Measurements from ENCODE around the gene LEPROT.
"Not testable (repeated sequence)": the region's sequence is repeated elsewhere in the genome, so short reads cannot be mapped to it uniquely, and the experiment has no call there.

LEPROT gene

GRCh38 chr1:65449214-65449823, 28.9 kb downstream of the LEPROT start:
- no peak overlapping the region for H3K27ac ChIP-seq (ENCODE audit: low read depth, low read length)
- 0 out of 2 replicates have a peak, but pooled peaks cover 8% of the 10 kb centered on the region for H3K27me3 ChIP-seq (ENCODE audit: control insufficient read depth, low read length)
- no peaks in the 10 kb centered on the region for H4K20me1 ChIP-seq (ENCODE audit: control insufficient read depth, insufficient read depth, low read depth, low read length)
- no peaks in the 10 kb centered on the region for H3K9me3 ChIP-seq (ENCODE audit: control insufficient read depth, insufficient read depth, low read length)
- no peak overlapping the region for H3K4me3 ChIP-seq (ENCODE audit: low read length)
- no peak overlapping the region for H3K4me2 ChIP-seq (ENCODE audit: low read length)
- H3K9me2 ChIP-seq (replicated peaks; ENCODE audit: control insufficient read depth, low read length), result no peaks in the 10 kb centered on the region
- TF ChIP-seq, protein P1, sequence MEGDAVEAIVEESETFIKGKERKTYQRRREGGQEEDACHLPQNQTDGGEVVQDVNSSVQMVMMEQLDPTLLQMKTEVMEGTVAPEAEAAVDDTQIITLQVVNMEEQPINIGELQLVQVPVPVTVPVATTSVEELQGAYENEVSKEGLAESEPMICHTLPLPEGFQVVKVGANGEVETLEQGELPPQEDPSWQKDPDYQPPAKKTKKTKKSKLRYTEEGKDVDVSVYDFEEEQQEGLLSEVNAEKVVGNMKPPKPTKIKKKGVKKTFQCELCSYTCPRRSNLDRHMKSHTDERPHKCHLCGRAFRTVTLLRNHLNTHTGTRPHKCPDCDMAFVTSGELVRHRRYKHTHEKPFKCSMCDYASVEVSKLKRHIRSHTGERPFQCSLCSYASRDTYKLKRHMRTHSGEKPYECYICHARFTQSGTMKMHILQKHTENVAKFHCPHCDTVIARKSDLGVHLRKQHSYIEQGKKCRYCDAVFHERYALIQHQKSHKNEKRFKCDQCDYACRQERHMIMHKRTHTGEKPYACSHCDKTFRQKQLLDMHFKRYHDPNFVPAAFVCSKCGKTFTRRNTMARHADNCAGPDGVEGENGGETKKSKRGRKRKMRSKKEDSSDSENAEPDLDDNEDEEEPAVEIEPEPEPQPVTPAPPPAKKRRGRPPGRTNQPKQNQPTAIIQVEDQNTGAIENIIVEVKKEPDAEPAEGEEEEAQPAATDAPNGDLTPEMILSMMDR (IDR thresholded peaks at IDR 0.05; ENCODE audit: low read depth, low read length, poor library complexity, severe bottlenecking), result no peak
- no peak for TF ChIP-seq EZH2phosphoT487 (IDR thresholded peaks at IDR 0.05; ENCODE audit: borderline replicate concordance, low read length)
- no peaks in the 10 kb centered on the region for H3K79me2 ChIP-seq (ENCODE audit: control insufficient read depth, low read length)
- H3K4me1 ChIP-seq (ENCODE audit: control insufficient read depth, low read length), result no peaks in the 10 kb centered on the region
- H3K36me3 ChIP-seq (ENCODE audit: control insufficient read depth, low read length), result no peaks in the 10 kb centered on the region
- no peaks in the 10 kb centered on the region for H3F3A ChIP-seq (ENCODE audit: control insufficient read depth, insufficient read depth)

DNA sequence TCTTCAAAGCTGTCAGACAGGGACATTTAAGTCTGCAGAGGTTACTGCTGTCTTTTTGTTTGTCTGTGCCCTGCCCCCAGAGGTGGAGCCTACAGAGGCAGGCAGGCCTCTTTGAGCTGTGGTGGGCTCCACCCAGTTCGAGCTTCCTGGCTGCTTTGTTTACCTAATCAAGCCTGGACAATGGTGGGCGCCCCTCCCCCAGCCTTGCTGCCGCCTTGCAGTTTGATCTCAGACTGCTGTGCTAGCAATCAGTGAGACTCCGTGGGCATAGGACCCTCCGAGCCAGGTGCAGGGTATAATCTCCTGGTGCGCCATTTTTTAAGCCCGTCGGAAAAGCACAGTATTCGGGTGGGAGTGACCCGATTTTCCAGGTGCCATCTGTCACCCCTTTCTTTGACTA, 35.2 kb downstream of the LEPROT start:
- H3K9me2 ChIP-seq (replicated peaks; ENCODE audit: control insufficient read depth, low read length); H4K20me1 ChIP-seq (ENCODE audit: control insufficient read depth, insufficient read depth, low read depth, low read length); H3K4me2 ChIP-seq (ENCODE audit: low read length); H3K9me3 ChIP-seq (ENCODE audit: control insufficient read depth, insufficient read depth, low read length); H3K4me1 ChIP-seq (ENCODE audit: control insufficient read depth, low read length); H3K36me3 ChIP-seq (ENCODE audit: control insufficient read depth, low read length); H3K27ac ChIP-seq (ENCODE audit: low read depth, low read length); H3F3A ChIP-seq (ENCODE audit: control insufficient read depth, insufficient read depth); H3K4me3 ChIP-seq (ENCODE audit: low read length); H3K27me3 ChIP-seq (ENCODE audit: control insufficient read depth, low read length); H3K79me2 ChIP-seq (ENCODE audit: control insufficient read depth, low read length): not testable (repeated sequence)

GRCh38 chr1:65456481-65456880, 36.0 kb downstream of the LEPROT start:
- H3K36me3 ChIP-seq (ENCODE audit: control insufficient read depth, low read length), result no peaks in the 10 kb centered on the region
- H3K4me1 ChIP-seq (ENCODE audit: control insufficient read depth, low read length), result peaks cover 3% of the 10 kb centered on the region; the same call in 1 of the 2 replicates
- no peaks in the 10 kb centered on the region for H3K9me2 ChIP-seq (replicated peaks; ENCODE audit: control insufficient read depth, low read length)
- no peaks in the 10 kb centered on the region for H3K79me2 ChIP-seq (ENCODE audit: control insufficient read depth, low read length)
- H3F3A ChIP-seq (ENCODE audit: control insufficient read depth, insufficient read depth), result no peaks in the 10 kb centered on the region
- no peaks in the 10 kb centered on the region for H3K9me3 ChIP-seq (ENCODE audit: control insufficient read depth, insufficient read depth, low read length)
- no peaks in the 10 kb centered on the region for H3K27me3 ChIP-seq (ENCODE audit: control insufficient read depth, low read length)
- no peak overlapping the region for H3K27ac ChIP-seq (ENCODE audit: low read depth, low read length)
- H4K20me1 ChIP-seq (ENCODE audit: control insufficient read depth, insufficient read depth, low read depth, low read length), result no peaks in the 10 kb centered on the region
- H3K4me2 ChIP-seq (ENCODE audit: low read length), result no peak overlapping the region
- no peak overlapping the region for H3K4me3 ChIP-seq (ENCODE audit: low read length)
- TF ChIP-seq, protein P1 (IDR thresholded peaks at IDR 0.05; ENCODE audit: low read depth, low read length, poor library complexity, severe bottlenecking), result no peak
- TF ChIP-seq EZH2phosphoT487 (IDR thresholded peaks at IDR 0.05; ENCODE audit: borderline replicate concordance, low read length), result no peak

DNA sequence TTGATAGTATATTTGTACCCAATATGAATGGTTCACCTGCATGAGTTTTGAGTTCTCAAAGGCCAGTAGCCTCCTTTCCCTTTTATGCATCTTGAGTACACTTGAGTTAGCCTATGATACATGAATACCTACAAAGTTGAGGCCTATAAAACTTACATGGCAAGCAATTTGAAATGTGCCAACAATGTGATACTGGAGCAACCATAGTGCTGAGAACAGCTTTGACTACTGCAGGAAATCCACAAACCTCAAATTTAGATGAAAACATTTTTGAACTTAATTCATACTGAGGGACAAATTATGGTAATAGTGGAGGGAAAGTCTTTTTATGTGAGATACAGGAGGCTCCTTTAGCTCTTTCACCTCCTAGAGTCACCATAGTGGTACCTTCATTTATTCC, 37.4 kb downstream of the LEPROT start:
- no peaks in the 10 kb centered on the region for H3K27me3 ChIP-seq (ENCODE audit: control insufficient read depth, low read length)
- no peaks in the 10 kb centered on the region for H3F3A ChIP-seq (ENCODE audit: control insufficient read depth, insufficient read depth)
- TF ChIP-seq, protein P1 (IDR thresholded peaks at IDR 0.05; ENCODE audit: low read depth, low read length, poor library complexity, severe bottlenecking), result no peak
- TF ChIP-seq EZH2phosphoT487 (IDR thresholded peaks at IDR 0.05; ENCODE audit: borderline replicate concordance, low read length), result no peak
- no peak overlapping the region for H3K27ac ChIP-seq (ENCODE audit: low read depth, low read length)
- H3K9me2 ChIP-seq (replicated peaks; ENCODE audit: control insufficient read depth, low read length), result no peaks in the 10 kb centered on the region
- no peaks in the 10 kb centered on the region for H3K9me3 ChIP-seq (ENCODE audit: control insufficient read depth, insufficient read depth, low read length)
- no peak overlapping the region for H3K4me3 ChIP-seq (ENCODE audit: low read length)
- no peaks in the 10 kb centered on the region for H4K20me1 ChIP-seq (ENCODE audit: control insufficient read depth, insufficient read depth, low read depth, low read length)
- H3K36me3 ChIP-seq (ENCODE audit: control insufficient read depth, low read length), result no peaks in the 10 kb centered on the region
- H3K4me2 ChIP-seq (ENCODE audit: low read length), result no peak overlapping the region
- peaks cover 3% of the 10 kb centered on the region; the same call in 1 of the 2 replicates for H3K4me1 ChIP-seq (ENCODE audit: control insufficient read depth, low read length)
- H3K79me2 ChIP-seq (ENCODE audit: control insufficient read depth, low read length), result no peaks in the 10 kb centered on the region

Data from DOHH2 (cell line).